ENCODE data around the gene KSR2.

- TF ChIP-seq POLR2A (IDR thresholded peaks at IDR 0.05; ENCODE audit: low read depth, low read length) (no peak), POLR2AphosphoS5 (IDR thresholded peaks at IDR 0.05; ENCODE audit: low read depth, low read length) (no peak)
Observed at GRCh38 chr12:117427211-117427610, 541.6 kb downstream of the KSR2 start.

Measured in GM12892 (cell line).